Umbilical cord (tissue), 2 donors: ENCODE measurements around the gene SYCE3. TPM values are rescaled to one million over a fixed set of nuclear protein-coding genes. Genes with fewer than 3 reads are reported as not detected.

Source experiments
- DNase-seq: peaks from one replicate; pipeline ENCODE4 v3.0.0-alpha.2; 2015; ENCODE audit warnings: low spot score
- total RNA-seq: library from RNA; depleted of rRNA; stranded (reverse); fragments of >200 nt; gene quantifications from one replicate; pipeline ENCODE4 v1.2.3, GENCODE V29; 2014; ENCODE audit warnings: low replicate concordance; ENCODE audit not compliant: insufficient read depth

Gene SYCE3
- total RNA-seq, 1 donor from 2014 or later = not detected

DNA sequence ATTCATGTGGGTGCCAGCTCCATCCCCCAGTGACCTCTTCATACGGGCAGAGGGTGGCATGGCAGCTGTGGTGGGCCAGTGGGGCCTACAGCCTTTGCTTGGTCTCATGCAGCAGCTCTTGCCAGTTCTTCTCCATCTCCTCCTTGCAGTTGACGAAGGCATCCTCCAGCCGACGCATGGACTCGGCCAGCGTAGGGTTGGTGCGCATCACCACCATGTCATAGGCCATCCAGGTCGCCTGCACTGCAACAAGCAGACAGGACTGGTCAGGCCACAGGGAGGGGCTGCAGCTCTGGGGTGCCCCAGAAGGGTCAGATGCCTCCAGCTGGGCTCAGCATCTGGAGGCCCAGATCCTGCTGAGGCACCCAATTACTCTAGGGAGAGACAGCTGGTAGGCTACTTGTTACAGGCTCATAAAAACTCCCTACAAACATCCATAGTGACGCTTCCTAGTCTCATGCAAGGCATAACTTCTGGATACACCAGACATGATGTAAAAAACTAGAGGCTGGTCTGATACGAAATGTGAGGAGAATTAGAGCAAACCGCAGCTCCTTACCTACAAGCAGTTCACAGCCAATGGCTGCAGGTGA is 11.5 kb downstream of the SYCE3 start:
- DNase-seq = no peak

DNA sequence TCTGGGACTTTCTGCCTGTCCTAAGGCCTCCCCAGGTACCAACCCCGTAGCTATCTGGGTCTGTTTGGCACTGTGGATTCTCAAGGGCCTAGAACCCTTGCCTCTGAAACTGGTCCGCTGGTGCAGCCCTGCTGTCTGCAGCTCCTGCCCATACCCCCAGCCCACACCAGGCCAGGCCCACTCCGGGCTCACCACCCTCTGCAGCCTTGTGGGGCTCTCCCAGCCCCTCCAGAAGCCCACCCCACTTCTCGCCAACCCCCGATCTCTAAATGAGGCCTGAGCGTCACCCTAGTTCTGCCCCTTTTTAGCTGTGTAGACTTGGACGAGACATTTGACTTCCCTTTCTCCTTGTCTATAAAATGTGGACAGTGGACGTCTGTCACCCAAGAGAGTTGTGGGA is 12.3 kb downstream of the SYCE3 start:
- no peak for DNase-seq

- no peak for DNase-seq
Observed at GRCh38 chr22:50548921-50549790, 13.6 kb downstream of the SYCE3 start.

DNA sequence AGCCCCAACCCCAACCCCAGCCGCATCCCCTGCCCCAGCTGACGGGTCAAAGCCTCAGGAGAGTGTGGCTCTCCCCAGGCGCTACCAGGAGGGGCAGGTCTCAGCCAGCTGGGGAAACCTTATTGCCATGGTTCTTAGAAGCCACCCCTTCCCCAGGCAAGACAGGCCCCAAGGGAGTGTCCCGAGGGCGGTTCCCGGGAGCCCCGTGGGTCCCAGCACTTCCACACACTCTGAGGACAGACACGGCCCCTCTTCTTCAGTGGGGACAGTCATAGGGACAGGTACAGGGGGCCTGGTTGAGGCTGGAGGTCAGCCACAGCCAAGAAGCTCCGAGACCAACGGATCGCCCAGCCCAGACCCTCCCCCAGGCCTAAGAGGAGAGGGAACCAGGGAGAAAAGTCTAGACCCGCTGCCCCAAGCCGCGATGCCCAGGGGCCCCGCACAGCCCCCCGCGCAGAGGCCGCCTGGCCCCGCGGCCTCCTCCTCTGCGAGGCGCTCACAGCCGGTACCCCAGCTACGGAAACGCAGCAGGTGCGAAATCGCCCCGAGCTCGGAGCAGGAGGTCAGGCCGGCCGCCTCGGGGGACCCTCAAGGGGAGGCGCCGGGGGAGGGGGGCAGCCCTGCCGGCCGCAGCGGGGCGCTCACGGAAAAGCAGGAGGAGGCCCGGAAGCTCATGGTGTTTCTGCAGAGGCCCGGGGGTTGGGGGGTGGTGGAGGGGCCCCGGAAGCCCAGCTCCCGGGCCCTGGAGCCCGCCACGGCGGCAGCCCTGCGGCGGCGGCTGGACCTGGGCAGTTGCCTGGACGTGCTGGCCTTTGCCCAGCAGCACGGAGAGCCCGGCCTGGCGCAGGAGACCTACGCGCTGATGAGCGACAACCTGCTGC is 14.4 kb downstream of the SYCE3 start:
- no peak for DNase-seq

GRCh38 chr22:50547263-50547985 is 15.3 kb downstream of the SYCE3 start:
- DNase-seq = no peak

DNA sequence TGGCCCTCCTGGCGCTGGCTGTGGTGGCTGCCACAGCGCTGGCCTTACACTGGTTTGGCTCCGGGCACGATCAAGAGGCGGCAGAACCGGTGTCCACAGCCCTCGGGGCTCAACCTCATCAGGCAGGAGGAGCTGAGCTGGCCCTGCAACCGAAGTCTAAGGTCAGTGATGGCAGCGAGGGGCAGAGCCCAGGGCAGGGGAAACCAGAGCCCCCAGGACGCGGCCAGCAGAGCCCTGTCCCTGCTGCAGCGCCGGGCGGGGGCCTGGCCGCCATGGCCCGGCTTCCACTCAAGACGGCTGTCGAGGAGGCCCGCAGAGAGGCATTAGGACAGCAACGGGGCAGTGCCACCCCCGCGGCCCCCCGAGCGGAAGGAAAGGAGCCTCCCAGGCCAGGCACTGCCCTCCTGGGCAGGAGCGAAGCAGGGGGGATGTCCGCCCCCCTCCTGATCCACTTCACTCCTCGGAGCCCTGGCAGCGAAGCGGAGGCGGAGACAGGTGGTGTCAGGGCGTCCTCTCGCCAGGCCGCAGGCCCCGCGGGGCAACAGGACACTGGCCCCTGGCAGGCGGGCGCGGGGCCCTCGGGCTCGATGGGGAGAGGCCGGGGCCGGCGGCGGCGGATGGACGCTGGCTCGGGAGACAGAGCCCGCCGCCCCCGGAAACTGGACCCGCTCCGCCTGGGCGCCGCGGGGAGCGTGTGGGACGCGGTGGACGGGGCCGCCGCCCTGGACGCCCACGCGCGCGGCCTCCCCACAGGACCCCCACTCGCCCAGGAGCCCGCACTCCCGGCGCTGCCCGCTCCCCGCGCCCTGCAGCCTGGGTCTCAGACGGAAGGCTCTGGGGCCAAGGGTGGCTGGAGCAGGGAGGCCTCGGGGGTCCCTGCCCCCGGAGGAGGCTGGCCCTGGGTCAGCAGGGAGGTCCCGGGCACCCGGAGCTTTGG is 16.1 kb downstream of the SYCE3 start:
- DNase-seq = no peak

DNA sequence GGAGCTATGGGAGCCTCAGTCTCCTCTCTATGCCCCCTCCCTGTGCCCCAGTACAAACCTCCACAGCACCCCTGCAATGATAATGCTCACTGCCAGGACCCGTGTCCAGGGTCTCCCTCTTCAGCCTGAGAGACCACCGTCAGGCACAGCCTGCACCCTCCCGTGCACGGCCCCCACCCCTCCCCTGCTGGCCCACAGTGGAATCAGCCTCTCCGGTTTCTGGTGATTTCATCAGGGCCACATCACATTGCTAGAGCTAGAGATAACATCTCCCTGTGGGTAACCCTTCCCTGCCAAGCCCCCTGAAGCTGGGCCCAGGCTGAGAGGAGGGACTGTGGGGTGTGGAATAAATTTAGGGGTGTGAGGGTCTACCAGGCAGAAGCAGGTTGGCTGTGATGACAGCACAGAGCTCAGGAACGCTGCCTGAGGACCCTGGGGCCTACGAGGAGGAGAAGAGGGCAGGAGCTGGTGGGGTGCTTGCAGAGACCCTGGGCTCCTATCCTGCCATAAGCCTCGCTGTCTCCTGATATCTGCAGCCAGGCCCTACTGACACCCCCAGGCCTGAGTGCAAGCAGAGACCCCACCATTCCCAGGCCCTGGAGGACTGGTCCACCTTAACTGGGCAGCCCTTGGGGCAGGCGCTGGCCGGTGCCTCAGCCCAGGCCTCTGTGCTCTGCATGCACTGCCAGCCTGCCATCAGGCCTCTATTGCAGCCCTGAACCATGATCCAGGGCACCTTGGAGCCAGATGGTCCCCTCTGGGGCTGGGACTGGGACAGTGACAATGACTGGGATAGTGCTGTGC is 17.0 kb downstream of the SYCE3 start, which contains the start of gene KLHDC7B:
Gene KLHDC7B, plus strand, starts transcription at position 378 of the 804 bp plus-strand sequence. Its CDS starts 345 bp downstream, at position 723.
- peak; percentile 50 for DNase-seq

GRCh38 chr22:50544746-50545253 is 17.9 kb downstream of the SYCE3 start:
- DNase-seq = no peak

GRCh38 chr22:50544078-50544745 is 18.5 kb downstream of the SYCE3 start:
- peak; percentile 63 for DNase-seq

- no peak for DNase-seq
Observed at GRCh38 chr22:50542416-50542927, 20.2 kb downstream of the SYCE3 start.

DNA sequence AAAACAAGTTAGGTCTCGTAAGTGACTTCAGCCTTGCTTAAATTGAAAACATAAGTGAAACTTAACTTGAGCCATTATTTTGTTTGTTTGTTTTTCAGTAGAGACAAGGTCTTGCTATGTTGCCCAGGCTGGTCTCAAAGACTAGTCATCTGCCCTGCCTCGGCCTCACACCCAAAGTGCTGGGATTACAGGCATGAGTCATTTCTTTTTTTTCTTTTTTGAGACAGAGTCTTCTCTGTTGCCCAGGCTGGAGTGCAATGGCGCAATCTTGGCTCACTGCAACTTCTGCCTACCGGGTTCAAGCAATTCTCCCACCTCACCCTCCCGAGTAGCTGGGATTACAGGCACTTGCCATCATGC is 21.1 kb downstream of the SYCE3 start:
- peak; percentile 40 for DNase-seq

DNA sequence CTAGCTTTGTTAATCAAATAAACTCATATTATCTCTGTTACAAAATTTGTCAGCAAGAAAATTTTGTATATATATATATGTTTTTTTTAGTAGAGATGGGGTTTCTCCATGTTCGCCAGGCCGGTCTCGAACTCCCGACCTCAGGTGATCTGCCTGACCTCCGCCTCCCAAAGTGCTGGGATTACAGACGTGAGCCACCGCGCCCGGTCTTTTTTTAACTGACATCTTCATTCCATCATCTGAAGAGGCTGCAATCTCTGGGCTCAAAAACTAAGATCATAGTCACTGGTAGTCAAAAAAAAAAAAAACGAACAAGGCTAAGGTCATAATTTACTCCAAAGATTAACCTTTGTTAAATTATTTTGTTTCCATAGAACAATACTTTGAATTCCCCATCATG is 22.3 kb downstream of the SYCE3 start:
- no peak for DNase-seq

DNA sequence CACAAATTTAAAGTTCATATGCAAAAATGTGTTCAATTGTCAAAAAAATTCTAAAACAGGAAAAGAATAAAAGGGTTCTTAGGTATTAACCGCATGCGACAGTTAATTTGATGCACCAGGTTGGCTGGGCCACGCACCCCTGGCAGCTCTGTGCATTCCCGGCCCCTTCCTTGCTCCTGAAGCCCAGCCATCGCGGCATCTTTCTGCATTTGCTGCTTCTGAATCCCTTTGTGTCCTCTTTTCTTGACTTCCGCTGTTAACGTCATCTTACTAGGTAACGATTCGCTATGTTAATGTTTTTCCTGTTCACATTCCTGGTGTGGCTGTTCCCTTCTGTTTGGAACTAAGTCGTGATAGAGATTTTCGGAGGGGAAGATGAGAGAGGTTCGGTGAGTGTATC is 25.0 kb downstream of the SYCE3 start:
- no peak for DNase-seq

DNA sequence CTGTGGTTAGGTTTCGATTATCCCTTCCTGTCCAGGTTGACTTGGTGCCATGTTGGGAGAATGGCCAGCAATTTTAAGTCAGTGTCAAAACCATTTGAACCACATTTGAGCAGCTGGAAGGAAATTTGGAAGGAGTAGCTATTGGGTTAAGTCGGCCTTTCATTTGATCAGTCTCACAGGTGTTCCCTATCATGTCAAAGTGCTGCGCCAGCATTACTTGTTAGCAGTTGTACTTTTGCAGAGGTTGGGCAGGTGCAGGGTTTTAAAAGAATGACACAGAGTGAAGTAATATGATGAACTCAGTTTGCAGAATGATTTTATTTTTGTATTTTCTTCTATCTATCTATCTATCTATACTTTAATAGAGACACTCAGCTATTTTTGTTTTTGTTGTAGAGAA is 26.5 kb downstream of the SYCE3 start:
- DNase-seq = no peak

- DNase-seq = no peak
Observed at GRCh38 chr22:50535113-50535512, 27.6 kb downstream of the SYCE3 start.

GRCh38 chr22:50533856-50534711 is 28.6 kb downstream of the SYCE3 start:
- peak; percentile 87 for DNase-seq
